Esophagus muscularis mucosa (tissue), 4 donors: ENCODE data around the gene AHCYL1. TPM values are rescaled to one million over a fixed set of nuclear protein-coding genes. Genes with fewer than 3 reads are reported as not detected.

Experiments used
- DNase-seq: peaks from one replicate; pipeline ENCODE4 v3.0.0-alpha.2; 2017; ENCODE audit errors: extremely low spot score
- H3K27ac ChIP-seq, 4 donors: fragments of 200-600 bp; sonication (generic); replicated peaks in 1 of 4; 1 replicate in 3 of 4; 2 replicates in 1 of 4; pipeline ENCODE4 v1.5.1; 2016 to 2019; ENCODE audit warnings: mild to moderate bottlenecking in 1 of 4
- H3K27me3 ChIP-seq, 4 donors: fragments of 200-600 bp; sonication (generic); one replicate each; pipeline versions ENCODE4 v1.5.1 to v1.6.0; 2016 to 2019
- H3K36me3 ChIP-seq, 4 donors: fragments of 200-600 bp; sonication (generic); one replicate each; pipeline ENCODE4 v1.5.1; 2016 to 2019
- H3K4me1 ChIP-seq, 4 donors: fragments of 200-600 bp; sonication (generic); one replicate each; pipeline ENCODE4 v1.5.1; 2016 to 2019
- H3K4me3 ChIP-seq, 4 donors: fragments of 200-600 bp; sonication (generic); 1 replicate in 2 of 4; 2 replicates in 2 of 4; pipeline ENCODE4 v1.5.1; 2016 to 2019; ENCODE audit warnings: mild to moderate bottlenecking in 4 of 4, moderate library complexity in 1 of 4
- H3K9me3 ChIP-seq, 4 donors: fragments of 200-600 bp; sonication (generic); 1 replicate in 3 of 4; 2 replicates in 1 of 4; pipeline ENCODE4 v1.5.1; 2016 to 2019
- CTCF ChIP-seq, 3 experiments: fragments of 200-600 bp in 2 of 3; fragments of 450-650 bp in 1 of 3; sonication (generic) in 2 of 3; IDR thresholded peaks; one replicate each; pipeline ENCODE4 v1.5.1; 2017 to 2019; ENCODE audit warnings: antibody characterized with exemption in 3 of 3, mild to moderate bottlenecking in 2 of 3, moderate library complexity in 1 of 3
- EP300 ChIP-seq: sonication (generic); formaldehyde crosslinking; IDR thresholded peaks from one replicate; pipeline ENCODE4 v1.6.1; 2017; ENCODE audit warnings: antibody characterized with exemption
- POLR2A ChIP-seq: fragments of 450-650 bp; IDR thresholded peaks from one replicate; pipeline ENCODE4 v1.6.1; 2017; ENCODE audit warnings: antibody characterized with exemption, moderate library complexity, mild to moderate bottlenecking, low read depth
- POLR2AphosphoS5 ChIP-seq, 2 donors: sonication (generic); formaldehyde crosslinking; IDR thresholded peaks; one replicate each; pipeline ENCODE4 v1.6.1; 2017; ENCODE audit warnings: antibody characterized with exemption in 2 of 2
- WGBS: methylation state at CpG from one replicate; pipeline ENCODE4 v1.1.5; 2018; 5-methylcytosine and 5-hydroxymethylcytosine counted together
- intact Hi-C: fragments of 100-400 bp; cut with DNase I; formaldehyde crosslinking; loops from one replicate; pipeline ENCODE4 v1.15.1; 2023
- total RNA-seq, 4 donors: library from RNA; depleted of rRNA; stranded (reverse); fragments of >200 nt; gene quantifications; one replicate each; pipeline versions ENCODE4 v1.1.0 to v1.2.1, GENCODE V29; 2016

Gene AHCYL1
- total RNA-seq, 4 donors from 2014 or later = 72.1 to 111 (median 91.0) TPM

- no peak for DNase-seq
- Histone ChIP-seq H3K36me3 (peaks cover 53 to 59% (median 56%) of the 10 kb centered on the region in 4 donors), H3K4me3 (no peak overlapping the region), H3K27ac (no peak overlapping the region), H3K4me1 (peaks cover 15 to 26% (median 24%) of the 10 kb centered on the region in 4 donors), H3K9me3 (no peaks in the 10 kb centered on the region), H3K27me3 (no peaks in the 10 kb centered on the region)
- WGBS = 90% methylated on average over 3 of the region's 5 CpGs
- intact Hi-C loops = no loop called here
- TF ChIP-seq CTCF (IDR thresholded peaks at IDR 0.05) (no peak), EP300 (no peak), POLR2AphosphoS5 (IDR thresholded peaks at IDR 0.05) (no peak), POLR2A (no peak)
Observed at GRCh38 chr1:110038271-110038670, 53.7 kb downstream of the AHCYL1 start.

GRCh38 chr1:110039641-110040040, 55.1 kb downstream of the AHCYL1 start:
- 69% methylated on average over 4 of the region's 4 CpGs for WGBS
- no peak for TF ChIP-seq POLR2A
- TF ChIP-seq CTCF (IDR thresholded peaks at IDR 0.05) = no peak
- no peak for TF ChIP-seq EP300
- TF ChIP-seq POLR2AphosphoS5 (IDR thresholded peaks at IDR 0.05) = no peak
- H3K9me3 ChIP-seq = no peaks in the 10 kb centered on the region
- H3K27ac ChIP-seq = no peak overlapping the region
- intact Hi-C loops = no loop called here
- no peaks in the 10 kb centered on the region for H3K27me3 ChIP-seq
- DNase-seq = no peak
- H3K4me3 ChIP-seq = no peak overlapping the region
- H3K36me3 ChIP-seq = peaks cover 64 to 72% (median 69%) of the 10 kb centered on the region in 4 donors
- peaks cover 15 to 22% (median 20%) of the 10 kb centered on the region in 4 donors for H3K4me1 ChIP-seq

- H3K4me3 ChIP-seq = no peak overlapping the region
- 89% methylated on average over 4 of the region's 4 CpGs for WGBS
- TF ChIP-seq POLR2AphosphoS5 (IDR thresholded peaks at IDR 0.05) (no peak), EP300 (no peak), CTCF (IDR thresholded peaks at IDR 0.05) (no peak), POLR2A (no peak)
- H3K36me3 ChIP-seq = peaks cover 73 to 81% (median 78%) of the 10 kb centered on the region in 4 donors
- peaks cover 11 to 16% (median 15%) of the 10 kb centered on the region in 4 donors for H3K4me1 ChIP-seq
- no peaks in the 10 kb centered on the region for H3K27me3 ChIP-seq
- no peak for DNase-seq
- no peak overlapping the region for H3K27ac ChIP-seq
- intact Hi-C loops = no loop called here
- H3K9me3 ChIP-seq = no peaks in the 10 kb centered on the region
Observed at GRCh38 chr1:110040548-110040947, 56.0 kb downstream of the AHCYL1 start.

- no peak for DNase-seq
- no peak overlapping the region for H3K4me3 ChIP-seq
- no peaks in the 10 kb centered on the region for H3K4me1 ChIP-seq
- intact Hi-C loops = no loop called here
- TF ChIP-seq CTCF (IDR thresholded peaks at IDR 0.05) = no peak
- no peak for TF ChIP-seq EP300
- no peak for TF ChIP-seq POLR2A
- no peak for TF ChIP-seq POLR2AphosphoS5 (IDR thresholded peaks at IDR 0.05)
- no peaks in the 10 kb centered on the region for H3K27me3 ChIP-seq
- H3K36me3 ChIP-seq = peaks cover 90 to 100% (median 99%) of the 10 kb centered on the region in 4 donors
- WGBS = 93% methylated on average over 10 of the region's 10 CpGs
- no peak overlapping the region for H3K27ac ChIP-seq
- no peaks in the 10 kb centered on the region for H3K9me3 ChIP-seq
Observed at GRCh38 chr1:110043016-110043415, 58.5 kb downstream of the AHCYL1 start.

GRCh38 chr1:110047463-110047862, 62.9 kb downstream of the AHCYL1 start:
- H3K27me3 ChIP-seq = no peaks in the 10 kb centered on the region
- H3K36me3 ChIP-seq = peaks cover 59 to 100% (median 98%) of the 10 kb centered on the region in 4 donors
- peaks cover 18 to 28% (median 24%) of the 10 kb centered on the region in 4 donors for H3K4me1 ChIP-seq
- no peak overlapping the region for H3K27ac ChIP-seq
- intact Hi-C loops = no loop called here
- no peak for DNase-seq
- no peaks in the 10 kb centered on the region for H3K9me3 ChIP-seq
- WGBS = 92% methylated on average over 2 of the region's 3 CpGs
- H3K4me3 ChIP-seq = no peak overlapping the region
- no peak for TF ChIP-seq EP300
- TF ChIP-seq CTCF (IDR thresholded peaks at IDR 0.05) = no peak
- no peak for TF ChIP-seq POLR2A
